OCI-LY7 (cell line): ENCODE data around the gene CD81. TPM values are rescaled to one million over a fixed set of nuclear protein-coding genes. Genes with fewer than 3 reads are reported as not detected.

Experiments used
- BruUV-seq: library from RNA; stranded (reverse); fragments of 400-500 nt; replicated peaks from 2 replicates; lab custom pipeline; 2021; lab: Mats Ljungman, UMichigan
- CTCF ChIA-PET: fragments of 300-600 bp; sonication (Branson Sonifier 250); formaldehyde crosslinking; loops from one replicate; lab custom pipeline; 2022; ENCODE audit warnings: antibody characterized with exemption; ENCODE audit not compliant: unreplicated experiment; lab: Charles Lee
- POLR2A ChIA-PET: fragments of 300-600 bp; sonication (Branson Sonifier 250); formaldehyde crosslinking; loops from one replicate; lab custom pipeline; 2022; ENCODE audit warnings: antibody characterized with exemption; lab: Charles Lee
- DNase-seq: peaks from one replicate; pipeline ENCODE4 v3.0.0-alpha.2; 2015; ENCODE audit warnings: low spot score
- H2AFZ ChIP-seq: fragments of 200-600 bp; sonication (generic), shearing (Covaris generic); 2 replicates; pipeline ENCODE4 v1.6.1; 2014; ENCODE audit warnings: mild to moderate bottlenecking, antibody characterized with exemption, low read length, moderate library complexity
- H3K27ac ChIP-seq: fragments of 200-600 bp; sonication (generic); 2 replicates; pipeline ENCODE4 v1.5.1; 2014; ENCODE audit warnings: mixed run types, low read depth, mild to moderate bottlenecking, moderate library complexity, low read length, inconsistent platforms; ENCODE audit not compliant: poor library complexity, severe bottlenecking
- H3K36me3 ChIP-seq: fragments of 200-600 bp; sonication (generic); 2 replicates; pipeline ENCODE4 v1.6.1; 2014; ENCODE audit warnings: mild to moderate bottlenecking, antibody characterized with exemption, low read length, moderate library complexity, mixed read lengths; ENCODE audit not compliant: insufficient read depth
- H3K4me1 ChIP-seq: fragments of 200-600 bp; sonication (generic); 2 replicates; pipeline ENCODE4 v1.5.1; 2014; ENCODE audit warnings: mild to moderate bottlenecking, low read length; ENCODE audit not compliant: insufficient read depth, poor library complexity, severe bottlenecking
- H3K4me2 ChIP-seq: fragments of 200-600 bp; sonication (generic); 2 replicates; pipeline ENCODE4 v1.6.1; 2014; ENCODE audit warnings: mild to moderate bottlenecking, low read length
- H3K4me3 ChIP-seq: fragments of 200-600 bp; sonication (generic); 2 replicates; pipeline ENCODE4 v1.5.1; 2014; ENCODE audit warnings: mild to moderate bottlenecking, low read depth, low read length; ENCODE audit not compliant: poor library complexity, severe bottlenecking
- H3K79me2 ChIP-seq: fragments of 200-600 bp; sonication (generic); 2 replicates; pipeline ENCODE4 v1.6.1; 2016; ENCODE audit warnings: low read depth, mild to moderate bottlenecking, low read length, moderate library complexity, mixed read lengths; ENCODE audit not compliant: insufficient read depth
- H3K9me2 ChIP-seq: fragments of 200-600 bp; sonication (generic); 2 replicates; pipeline ENCODE4 v1.6.1; 2016; ENCODE audit warnings: mild to moderate bottlenecking, low read length, mixed read lengths; ENCODE audit not compliant: insufficient read depth
- H3K9me3 ChIP-seq: fragments of 200-600 bp; sonication (generic); 2 replicates; pipeline ENCODE4 v1.6.1; 2014; ENCODE audit warnings: mild to moderate bottlenecking, mixed run types, low read length, mixed read lengths
- H4K20me1 ChIP-seq: fragments of 200-600 bp; sonication (generic); 2 replicates; pipeline ENCODE4 v1.6.1; 2014; ENCODE audit warnings: mild to moderate bottlenecking, antibody characterized with exemption, low read length, moderate library complexity, mixed read lengths; ENCODE audit not compliant: insufficient read depth
- CTCF ChIP-seq: fragments of 200-600 bp; sonication (generic); conservative IDR thresholded peaks from 2 replicates; pipeline ENCODE4 v1.5.1; 2014; ENCODE audit warnings: mild to moderate bottlenecking, antibody characterized with exemption, low read length, moderate library complexity, mixed read lengths
- EZH2phosphoT487 ChIP-seq: fragments of 200-600 bp; sonication (generic); IDR thresholded peaks from 2 replicates; pipeline ENCODE4 v1.6.1; 2018; ENCODE audit warnings: low read depth, borderline replicate concordance, mild to moderate bottlenecking, mixed run types, antibody characterized with exemption, low read length, moderate library complexity, mixed read lengths
- intact Hi-C: fragments of 100-400 bp; cut with micrococcal nuclease; formaldehyde crosslinking; loops from one replicate; pipeline ENCODE4 v1.10.0; 2022; ENCODE audit not compliant: unreplicated experiment
- total RNA-seq, 2 experiments: library from RNA; depleted of rRNA in 1 of 2; stranded (reverse); fragments of >200 nt in 1 of 2; shearing (Covaris generic) in 1 of 2; gene quantifications; 2 replicates each; pipeline ENCODE4 v1.2.3, GENCODE V29; 2014 to 2022

The CD81 gene
- total RNA-seq, 2 experiments from 2014 or later, result 290 to 343 TPM

- intact Hi-C loops, result loop anchor here (5.0 kb wide), 1 partner anchor 205 kb away; no protein-coding TSS in a partner anchor
- ChIA-PET POLR2A (interaction anchor here (2.8 kb wide), 1 partner anchor 15 kb away, joined by 13 read pairs; no protein-coding TSS in a partner anchor), CTCF (no interaction called here)
- Histone ChIP-seq H2AFZ (no peak overlapping the region), H3K27ac (no peak overlapping the region), H3K9me3 (no peaks in the 10 kb centered on the region), H3K36me3 (peaks cover 55% of the 10 kb centered on the region), H3K9me2 (no peaks in the 10 kb centered on the region), H3K4me2 (peak overlapping the region; percentile 98), H3K79me2 (peaks cover 16% of the 10 kb centered on the region), H3K4me3 (peak overlapping the region; percentile 99), H3K4me1 (peaks cover 23% of the 10 kb centered on the region), H4K20me1 (no peaks in the 10 kb centered on the region)
- no peak for TF ChIP-seq CTCF
- no peak for TF ChIP-seq EZH2phosphoT487
- no peak for DNase-seq
- no TSS peak for BruUV-seq
Observed at GRCh38 chr11:2402106-2402505, 25.0 kb downstream of the CD81 start.

GRCh38 chr11:2402890-2403645 lies 26.0 kb downstream of the CD81 start:
- Histone ChIP-seq H3K9me3 (no peaks in the 10 kb centered on the region), H4K20me1 (no peaks in the 10 kb centered on the region), H2AFZ (no peak overlapping the region), H3K9me2 (no peaks in the 10 kb centered on the region), H3K4me2 (no peak overlapping the region), H3K4me1 (peaks cover 23% of the 10 kb centered on the region), H3K27ac (no peak overlapping the region), H3K79me2 (peaks cover 16% of the 10 kb centered on the region), H3K4me3 (no peak overlapping the region), H3K36me3 (peaks cover 47% of the 10 kb centered on the region)
- POLR2A ChIA-PET, result no interaction called here
- intact Hi-C loops, result loop anchor here (5.0 kb wide), 1 partner anchor 206 kb away; no protein-coding TSS in a partner anchor
- CTCF ChIA-PET, result no interaction called here
- TF ChIP-seq CTCF (no peak), EZH2phosphoT487 (no peak)
- no peak for DNase-seq
- TSS peak; percentile 74 for BruUV-seq

- no TSS peak for BruUV-seq
- Histone ChIP-seq H3K4me2 (no peak overlapping the region), H3K27ac (no peak overlapping the region), H3K79me2 (peaks cover 16% of the 10 kb centered on the region), H4K20me1 (no peaks in the 10 kb centered on the region), H3K4me1 (peaks cover 7% of the 10 kb centered on the region), H3K4me3 (no peak overlapping the region), H2AFZ (no peak overlapping the region), H3K9me2 (no peaks in the 10 kb centered on the region), H3K36me3 (peaks cover 30% of the 10 kb centered on the region), H3K9me3 (no peaks in the 10 kb centered on the region)
- ChIA-PET POLR2A (no interaction called here), CTCF (no interaction called here)
- TF ChIP-seq EZH2phosphoT487, result no peak
- TF ChIP-seq CTCF, result no peak
- intact Hi-C loops, result loop anchor here (5.0 kb wide), 1 partner anchor 207 kb away; no protein-coding TSS in a partner anchor
- DNase-seq, result no peak
Observed at GRCh38 chr11:2404735-2405196, 27.7 kb downstream of the CD81 start.
